AG10803 (cell line): ENCODE data around the gene LYSMD3.

Experiments used
- DNase-seq: peaks from one replicate; pipeline ENCODE4 v3.0.0; 2010; ENCODE audit warnings: low read depth
- H3K4me3 ChIP-seq: 2 replicates; pipeline ENCODE4 v1.5.1; 2011; ENCODE audit warnings: mild to moderate bottlenecking, low read length, control low read depth
- TF ChIP-seq, protein P1 (sequence below): conservative IDR thresholded peaks from 2 replicates; pipeline ENCODE4 v1.5.1; 2011; ENCODE audit warnings: mild to moderate bottlenecking, low read length, control low read depth, inconsistent platforms

LYSMD3 gene

DNA sequence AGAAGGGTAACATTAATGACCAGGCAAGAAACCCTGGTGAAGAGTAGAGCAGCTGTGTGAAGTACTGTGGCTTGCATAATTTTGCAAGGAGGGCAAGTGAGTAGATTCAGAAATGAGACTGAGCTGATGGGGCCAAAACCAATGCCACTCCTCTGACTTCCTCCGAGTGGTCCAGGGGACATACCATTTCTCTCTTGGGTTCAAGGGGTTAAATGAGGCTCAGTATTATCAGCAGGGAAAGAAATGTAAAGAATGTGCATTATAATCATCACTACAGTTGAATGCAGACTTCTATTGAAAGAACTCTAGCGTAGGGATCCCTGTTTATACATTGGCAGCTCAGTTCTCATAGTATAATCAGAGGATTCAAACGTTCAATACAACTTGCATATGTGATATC, 44.8 kb downstream of the LYSMD3 start:
- H3K4me3 ChIP-seq = no peak overlapping the region
- no peak for DNase-seq
- TF ChIP-seq, protein P1, sequence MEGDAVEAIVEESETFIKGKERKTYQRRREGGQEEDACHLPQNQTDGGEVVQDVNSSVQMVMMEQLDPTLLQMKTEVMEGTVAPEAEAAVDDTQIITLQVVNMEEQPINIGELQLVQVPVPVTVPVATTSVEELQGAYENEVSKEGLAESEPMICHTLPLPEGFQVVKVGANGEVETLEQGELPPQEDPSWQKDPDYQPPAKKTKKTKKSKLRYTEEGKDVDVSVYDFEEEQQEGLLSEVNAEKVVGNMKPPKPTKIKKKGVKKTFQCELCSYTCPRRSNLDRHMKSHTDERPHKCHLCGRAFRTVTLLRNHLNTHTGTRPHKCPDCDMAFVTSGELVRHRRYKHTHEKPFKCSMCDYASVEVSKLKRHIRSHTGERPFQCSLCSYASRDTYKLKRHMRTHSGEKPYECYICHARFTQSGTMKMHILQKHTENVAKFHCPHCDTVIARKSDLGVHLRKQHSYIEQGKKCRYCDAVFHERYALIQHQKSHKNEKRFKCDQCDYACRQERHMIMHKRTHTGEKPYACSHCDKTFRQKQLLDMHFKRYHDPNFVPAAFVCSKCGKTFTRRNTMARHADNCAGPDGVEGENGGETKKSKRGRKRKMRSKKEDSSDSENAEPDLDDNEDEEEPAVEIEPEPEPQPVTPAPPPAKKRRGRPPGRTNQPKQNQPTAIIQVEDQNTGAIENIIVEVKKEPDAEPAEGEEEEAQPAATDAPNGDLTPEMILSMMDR = no peak

DNA sequence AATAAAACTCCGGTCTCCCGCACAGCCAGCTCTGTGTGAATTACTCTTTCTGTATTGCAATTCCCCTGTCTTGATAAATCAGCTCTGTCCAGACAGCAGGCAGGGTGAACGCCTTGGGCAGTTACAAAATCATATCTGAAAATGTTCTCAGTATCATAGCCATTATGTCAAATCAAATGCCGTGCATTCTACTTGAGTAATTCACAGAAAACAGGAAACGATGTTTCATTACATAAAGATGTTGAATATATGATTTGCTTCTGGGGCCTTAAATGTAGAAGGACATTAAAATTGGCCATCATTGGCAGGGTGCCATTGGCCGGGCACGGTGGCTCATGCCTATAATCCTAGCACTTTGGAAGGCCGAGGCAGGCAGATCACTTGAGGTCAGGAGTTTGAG, 46.2 kb downstream of the LYSMD3 start:
- no peak overlapping the region for H3K4me3 ChIP-seq
- no peak for DNase-seq
- TF ChIP-seq, protein P1 = no peak

DNA sequence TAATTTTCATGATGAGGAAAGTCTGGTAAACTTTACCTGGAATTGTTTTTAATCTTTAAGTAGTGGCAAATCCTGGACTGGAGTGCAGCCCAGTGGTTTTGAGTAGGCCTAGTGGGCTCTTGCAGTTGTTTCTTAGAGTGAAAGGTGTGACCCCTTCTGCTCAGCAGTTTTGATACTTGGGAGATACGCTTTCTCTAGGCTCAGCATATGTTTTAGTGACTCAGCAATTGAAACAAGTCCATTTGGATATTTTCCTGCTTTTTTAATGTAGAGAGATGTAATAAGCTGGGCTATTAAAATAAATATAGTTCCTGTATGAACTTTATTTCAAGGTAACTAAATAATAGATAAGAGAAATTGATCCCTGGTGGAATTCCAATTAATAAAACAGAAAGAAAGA, 48.7 kb downstream of the LYSMD3 start:
- H3K4me3 ChIP-seq = no peak overlapping the region
- TF ChIP-seq, protein P1 = no peak
- DNase-seq = no peak

DNA sequence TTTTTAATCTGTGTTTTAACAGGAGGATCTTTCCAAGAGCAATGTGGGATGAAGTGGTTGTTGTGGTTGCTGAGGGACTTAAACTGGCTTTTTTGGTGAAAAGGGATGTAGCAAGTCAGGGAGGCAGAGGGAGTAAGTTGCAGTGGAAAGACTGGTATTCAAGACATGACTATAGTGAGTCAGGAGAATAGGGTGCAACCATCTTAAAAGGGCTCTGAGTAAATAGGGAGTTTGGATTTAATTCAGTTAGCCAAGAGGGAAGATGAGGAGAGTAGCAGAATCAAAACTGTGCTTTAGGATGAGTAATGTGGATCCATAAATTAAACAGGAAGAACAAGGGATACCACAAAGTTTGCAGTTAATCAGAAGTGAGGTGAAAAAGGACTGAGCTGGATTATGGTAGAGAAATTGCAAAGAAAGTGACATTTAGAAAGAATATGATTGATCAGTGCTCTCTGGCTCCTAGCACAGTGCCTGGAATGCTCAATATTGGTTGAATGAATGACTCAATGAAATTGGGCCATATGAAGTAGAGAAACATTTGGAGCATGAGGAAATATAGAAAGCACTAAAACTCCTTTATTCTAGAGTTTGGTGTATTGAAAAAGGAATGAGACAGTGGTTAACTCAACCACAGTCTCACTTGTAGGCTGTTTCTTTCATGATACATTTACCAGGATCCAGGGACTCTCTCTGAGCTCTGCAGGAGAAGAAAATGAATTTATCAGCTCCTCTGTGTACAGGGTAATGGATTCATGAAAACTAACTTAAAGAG, 49.6 kb downstream of the LYSMD3 start:
- H3K4me3 ChIP-seq = no peak overlapping the region
- TF ChIP-seq, protein P1 = no peak
- peak; percentile 27 for DNase-seq

DNA sequence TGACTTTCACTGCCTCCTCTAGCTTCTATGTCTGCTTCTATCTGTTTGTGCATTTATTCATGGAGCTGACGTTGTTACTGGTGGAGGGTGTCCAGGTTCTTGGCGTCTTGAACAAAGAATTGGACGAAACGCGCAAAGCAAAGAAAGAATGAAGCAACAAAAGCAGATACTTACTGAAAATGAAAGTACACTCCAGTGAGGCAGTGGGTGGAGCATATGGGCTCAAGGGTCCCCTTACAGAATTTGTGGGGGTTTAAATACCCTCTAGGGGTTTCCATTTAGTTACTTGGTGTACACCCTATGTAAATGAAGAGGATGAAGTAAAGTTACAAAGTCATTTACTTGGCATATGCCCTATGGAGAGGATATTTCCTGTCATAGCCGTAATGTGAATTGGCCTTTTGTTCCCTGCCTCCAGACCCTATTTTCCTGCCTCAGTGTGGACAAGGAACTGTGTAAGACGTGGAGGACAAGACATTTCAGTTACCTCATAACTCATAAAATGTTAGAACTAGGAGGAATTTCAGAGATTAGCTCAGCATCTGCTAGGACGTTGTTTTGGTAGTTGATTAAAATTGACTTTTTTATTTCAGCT, 51.7 kb downstream of the LYSMD3 start:
- no peak overlapping the region for H3K4me3 ChIP-seq
- TF ChIP-seq, protein P1 = no peak
- DNase-seq = no peak

DNA sequence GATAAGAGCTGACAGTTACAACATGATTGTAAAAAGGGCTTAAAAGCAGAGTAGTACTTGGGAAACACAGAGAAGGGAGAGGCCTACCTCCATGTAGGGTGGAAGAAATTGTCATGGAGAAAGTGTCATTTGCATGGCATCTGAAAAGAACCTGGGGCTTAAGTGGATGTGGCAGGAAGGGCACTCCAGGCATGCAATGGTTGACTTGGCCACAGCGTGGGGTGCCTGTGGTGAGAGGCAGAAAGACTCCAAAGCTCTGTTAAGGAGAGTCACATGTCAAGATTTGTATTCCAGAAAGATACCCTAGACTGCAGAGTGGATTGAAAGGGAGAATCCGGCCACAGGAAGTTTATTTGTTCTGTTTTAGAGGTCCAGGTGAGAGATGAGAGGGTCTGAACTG, 52.3 kb downstream of the LYSMD3 start:
- H3K4me3 ChIP-seq = no peak overlapping the region
- no peak for DNase-seq
- TF ChIP-seq, protein P1 = no peak

DNA sequence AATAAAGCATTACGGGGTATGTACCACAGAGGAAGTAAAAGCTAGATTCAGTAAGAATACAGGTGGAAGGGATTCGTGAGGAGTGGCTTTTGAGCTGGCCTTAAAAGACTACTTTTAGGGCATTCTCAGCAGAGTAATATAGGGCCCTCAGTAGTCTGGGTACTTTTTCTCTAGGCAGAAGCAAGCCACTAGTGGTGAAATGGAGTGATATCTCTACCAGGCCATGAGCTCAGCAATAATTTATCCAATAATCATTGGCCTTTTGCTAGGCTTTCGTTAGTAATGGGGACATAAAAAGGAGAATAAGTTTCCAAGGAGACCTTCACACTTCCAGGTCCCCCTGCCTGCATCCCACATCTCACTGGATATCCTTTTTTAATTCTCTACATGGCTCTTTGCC, 53.0 kb downstream of the LYSMD3 start:
- DNase-seq = no peak
- no peak overlapping the region for H3K4me3 ChIP-seq
- TF ChIP-seq, protein P1 = no peak
